Vagina (tissue), 2 donors: ENCODE measurements around the gene SORCS2.

Source experiments
- POLR2A ChIP-seq, 2 donors: fragments of 450-650 bp; IDR thresholded peaks; one replicate each; pipeline ENCODE4 v1.6.1; 2017; ENCODE audit warnings: antibody characterized with exemption in 2 of 2, mild to moderate bottlenecking in 2 of 2, moderate library complexity in 2 of 2
- TF ChIP-seq, protein P1 (sequence below), 3 experiments: fragments of 450-650 bp in 2 of 3; fragments of 200-600 bp in 1 of 3; sonication (generic) in 1 of 3; IDR thresholded peaks; one replicate each; pipeline ENCODE4 v1.5.1; 2017 to 2019; ENCODE audit warnings: antibody characterized with exemption in 3 of 3, mild to moderate bottlenecking in 2 of 3, moderate library complexity in 2 of 3

GRCh38 chr4:7303561-7303960 is 111.2 kb downstream of the SORCS2 start:
- TF ChIP-seq, protein P1, sequence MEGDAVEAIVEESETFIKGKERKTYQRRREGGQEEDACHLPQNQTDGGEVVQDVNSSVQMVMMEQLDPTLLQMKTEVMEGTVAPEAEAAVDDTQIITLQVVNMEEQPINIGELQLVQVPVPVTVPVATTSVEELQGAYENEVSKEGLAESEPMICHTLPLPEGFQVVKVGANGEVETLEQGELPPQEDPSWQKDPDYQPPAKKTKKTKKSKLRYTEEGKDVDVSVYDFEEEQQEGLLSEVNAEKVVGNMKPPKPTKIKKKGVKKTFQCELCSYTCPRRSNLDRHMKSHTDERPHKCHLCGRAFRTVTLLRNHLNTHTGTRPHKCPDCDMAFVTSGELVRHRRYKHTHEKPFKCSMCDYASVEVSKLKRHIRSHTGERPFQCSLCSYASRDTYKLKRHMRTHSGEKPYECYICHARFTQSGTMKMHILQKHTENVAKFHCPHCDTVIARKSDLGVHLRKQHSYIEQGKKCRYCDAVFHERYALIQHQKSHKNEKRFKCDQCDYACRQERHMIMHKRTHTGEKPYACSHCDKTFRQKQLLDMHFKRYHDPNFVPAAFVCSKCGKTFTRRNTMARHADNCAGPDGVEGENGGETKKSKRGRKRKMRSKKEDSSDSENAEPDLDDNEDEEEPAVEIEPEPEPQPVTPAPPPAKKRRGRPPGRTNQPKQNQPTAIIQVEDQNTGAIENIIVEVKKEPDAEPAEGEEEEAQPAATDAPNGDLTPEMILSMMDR (IDR thresholded peaks at IDR 0.05), result no peak
- no peak for TF ChIP-seq POLR2A (IDR thresholded peaks at IDR 0.05)
